ENCODE measurements around the gene DPM2. TPM values are rescaled to one million over a fixed set of nuclear protein-coding genes. Genes with fewer than 3 reads are reported as not detected.
A peak's percentile ranks its signal among the peaks of the same experiment; 100 is the strongest.

DPM2 gene
- 10 to 100 TPM; 13.6 to 20.0 (median 16.0) TPM for total RNA-seq
- 16.4 TPM for polyA plus RNA-seq
- long read RNA-seq, donor 1, transcript DPM2-205 (3 exons, 1,662 nt): major isoform, 21 of 49 reads
- long read RNA-seq, donor 1, transcript DPM2-201 (4 exons, 1,542 nt): minor isoform, 17 of 49 reads
- long read RNA-seq, donor 1, partial matches to known transcripts: 5 of 49 reads
- long read RNA-seq, donor 1, other reads (novel, unspliced or antisense): 2 of 49 reads
- long read RNA-seq, donor 2, transcript DPM2-201 (4 exons, 1,542 nt): major isoform, 12 of 20 reads
- long read RNA-seq, donor 2, partial matches to known transcripts: 2 of 20 reads
- long read RNA-seq, donor 2, other reads (novel, unspliced or antisense): 2 of 20 reads
- long read RNA-seq, donor 3, transcript DPM2-205 (3 exons, 1,662 nt): major isoform, 29 of 58 reads
- long read RNA-seq, donor 3, transcript DPM2-201 (4 exons, 1,542 nt): minor isoform, 18 of 58 reads
- long read RNA-seq, donor 3, partial matches to known transcripts: 7 of 58 reads
- long read RNA-seq, donor 3, other reads (novel, unspliced or antisense): 3 of 58 reads
- long read RNA-seq, donor 4, transcript DPM2-201 (4 exons, 1,542 nt): major isoform, 13 of 26 reads
- long read RNA-seq, donor 4, transcript DPM2-203 (3 exons, 928 nt): minor isoform, 7 of 26 reads
- long read RNA-seq, donor 4, partial matches to known transcripts: 4 of 26 reads
- long read RNA-seq, donor 4, other reads (novel, unspliced or antisense): 1 of 26 reads

DNA sequence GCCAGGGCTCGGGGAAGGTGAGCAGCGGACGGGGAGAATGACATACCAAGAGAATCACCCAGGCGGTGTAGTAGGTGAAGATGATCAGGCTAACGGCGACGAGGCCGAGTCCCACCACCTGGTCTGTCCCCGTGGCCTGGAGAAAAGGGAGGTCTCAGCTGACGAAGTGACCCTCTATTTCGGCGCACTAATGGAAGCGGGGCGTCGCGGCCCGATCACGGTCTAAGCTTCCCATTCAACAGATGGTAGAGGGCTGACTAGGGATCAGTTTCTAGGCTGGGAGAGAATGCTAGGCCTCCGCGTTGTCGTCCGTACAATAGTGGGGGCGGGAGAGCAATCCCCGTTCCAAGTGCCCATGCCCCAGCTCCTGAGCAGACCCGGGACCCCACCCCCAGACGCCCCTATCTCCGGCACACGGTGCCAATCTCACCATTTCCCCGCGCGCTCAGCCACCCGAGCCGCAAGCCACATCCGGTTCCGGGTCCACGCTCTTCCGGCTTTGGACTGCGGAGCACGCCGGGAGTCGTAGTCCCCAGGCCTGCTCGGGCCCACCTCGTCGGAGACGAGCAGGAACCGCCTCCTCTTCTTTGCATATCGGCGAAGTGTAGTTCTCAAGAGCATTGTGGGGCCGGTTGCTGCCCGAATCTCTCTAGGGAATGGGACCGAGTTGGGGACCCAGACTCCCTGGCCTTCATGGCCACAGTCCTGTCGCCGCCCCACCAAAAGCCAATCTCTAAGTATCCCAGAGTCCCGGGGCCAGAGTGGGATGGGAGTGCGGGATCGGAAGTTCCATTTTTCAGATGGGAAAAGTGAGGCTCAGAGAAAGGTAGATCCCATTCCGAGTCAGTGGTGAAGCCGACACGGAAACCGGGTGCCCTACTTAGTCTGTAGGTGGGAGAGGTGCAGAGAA is at the start of gene DPM2:
Gene DPM2, minus strand, starts transcription at position 467 of the 910 bp plus-strand sequence. Its CDS starts 34 bp downstream, at position 433.
- H3K27me3 ChIP-seq (ENCODE audit: control insufficient read depth, insufficient read depth): no peaks in the 10 kb centered on the region
- peaks cover 9% of the 10 kb centered on the region for H3K4me1 ChIP-seq (ENCODE audit: control insufficient read depth, insufficient read depth, low read length)
- H3K4me3 ChIP-seq (ENCODE audit: low read length): peak within 1 kb of the TSS; percentile 56
- peak; percentile 89 to 90 for ATAC-seq
- intact Hi-C loops (cut with DNase I): no loop called here
- peak within 1 kb of the TSS; percentile 64 for H3K27ac ChIP-seq (ENCODE audit: low read length)
- 3% methylated on average over 60 of the region's 60 CpGs for WGBS
- peak; percentile 88 to 93 (median 93) for DNase-seq
- H3K9me3 ChIP-seq (ENCODE audit: control insufficient read depth, low read length): no peaks in the 10 kb centered on the region

DNA sequence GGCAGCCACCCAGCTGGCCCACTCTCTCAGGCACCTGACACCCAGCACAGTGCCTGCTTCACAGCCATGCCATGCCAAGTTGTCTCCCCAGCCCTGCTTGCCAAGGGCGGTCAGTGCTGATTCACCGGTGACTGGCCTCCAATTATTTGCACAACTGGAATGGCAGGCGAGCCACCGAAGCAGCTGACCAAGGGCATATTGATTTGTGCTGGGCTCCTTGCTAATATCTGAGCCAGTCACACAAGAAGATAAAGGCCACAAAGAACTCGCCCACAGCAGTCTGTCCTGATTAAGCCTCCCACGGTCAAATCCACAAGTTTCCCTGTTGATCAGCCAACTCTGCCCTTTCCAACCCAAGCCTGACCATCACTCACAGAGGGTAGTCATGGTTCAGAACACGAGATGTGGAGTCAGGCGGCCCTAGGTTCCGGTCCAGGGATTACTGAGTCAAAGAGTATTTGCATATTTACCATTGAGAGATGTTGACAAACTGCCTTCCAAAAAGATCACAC is 49.5 kb upstream of the DPM2 start:
- DNase-seq: no peak
- WGBS: 75% methylated on average over 9 of the region's 9 CpGs
- H3K27ac ChIP-seq (ENCODE audit: low read length): peak overlapping the region; percentile 78
- intact Hi-C loops (cut with DNase I): loop anchor here in 1 of 4 donors (10.0 kb wide), 1 partner anchor 48 kb away; no protein-coding TSS in a partner anchor
- H3K9me3 ChIP-seq (ENCODE audit: control insufficient read depth, low read length): no peaks in the 10 kb centered on the region
- H3K4me3 ChIP-seq (ENCODE audit: low read length): no peak overlapping the region
- peaks cover 2% of the 10 kb centered on the region for H3K4me1 ChIP-seq (ENCODE audit: control insufficient read depth, insufficient read depth, low read length)
- ATAC-seq: peak; percentile 52 to 68
- H3K27me3 ChIP-seq (ENCODE audit: control insufficient read depth, insufficient read depth): no peaks in the 10 kb centered on the region

DNA sequence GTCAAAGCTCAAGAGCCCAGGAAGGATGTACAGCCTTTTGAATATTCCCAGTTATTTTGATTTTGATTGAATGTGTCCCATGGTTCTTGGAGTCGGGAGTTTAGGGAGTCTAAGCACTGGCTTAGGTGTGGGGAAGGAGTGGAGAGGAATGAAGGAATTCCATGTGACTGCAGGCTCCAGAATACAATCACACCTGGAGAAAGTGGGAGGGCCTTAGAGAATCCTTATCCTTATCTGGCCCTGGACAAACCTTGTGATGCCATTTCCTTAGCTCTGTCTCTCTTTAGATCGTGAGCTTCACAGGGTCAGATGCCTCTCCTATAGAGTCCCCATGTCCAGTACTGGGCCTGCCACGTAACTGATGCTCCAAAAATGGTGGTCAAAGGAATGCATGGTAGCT is 47.4 kb upstream of the DPM2 start:
- Histone ChIP-seq H3K27me3 (ENCODE audit: control insufficient read depth, insufficient read depth) (no peaks in the 10 kb centered on the region), H3K27ac (ENCODE audit: low read length) (no peak overlapping the region), H3K4me3 (ENCODE audit: low read length) (no peak overlapping the region), H3K4me1 (ENCODE audit: control insufficient read depth, insufficient read depth, low read length) (peaks cover 3% of the 10 kb centered on the region), H3K9me3 (ENCODE audit: control insufficient read depth, low read length) (no peaks in the 10 kb centered on the region)
- ATAC-seq: no peak
- no peak for DNase-seq
- intact Hi-C loops (cut with DNase I): loop anchor here in 1 of 4 donors (10.0 kb wide), 1 partner anchor 50 kb away; no protein-coding TSS in a partner anchor
- 89% methylated on average over 3 of the region's 3 CpGs for WGBS

- no peaks in the 10 kb centered on the region for H3K9me3 ChIP-seq (ENCODE audit: control insufficient read depth, low read length)
- peaks cover 6% of the 10 kb centered on the region for H3K4me1 ChIP-seq (ENCODE audit: control insufficient read depth, insufficient read depth, low read length)
- H3K27ac ChIP-seq (ENCODE audit: low read length): no peak overlapping the region
- intact Hi-C loops (cut with DNase I): loop anchor here in 2 of 4 donors (5.0 to 10.0 kb wide), 2 partner anchors 42 to 51 kb away; no protein-coding TSS in a partner anchor
- no peak for DNase-seq
- H3K27me3 ChIP-seq (ENCODE audit: control insufficient read depth, insufficient read depth): no peaks in the 10 kb centered on the region
- 89% methylated on average over 9 of the region's 9 CpGs for WGBS
- no peak for ATAC-seq
- H3K4me3 ChIP-seq (ENCODE audit: low read length): no peak overlapping the region
Measured at GRCh38 chr9:127983847-127984289, 46.2 kb upstream of the DPM2 start.

GRCh38 chr9:127982912-127983311 is 45.3 kb upstream of the DPM2 start:
- ATAC-seq: no peak

GRCh38 chr9:127981559-127982121 is 44.0 kb upstream of the DPM2 start:
- Histone ChIP-seq H3K27me3 (ENCODE audit: control insufficient read depth, insufficient read depth) (no peaks in the 10 kb centered on the region), H3K27ac (ENCODE audit: low read length) (peak overlapping the region; percentile 73), H3K4me1 (ENCODE audit: control insufficient read depth, insufficient read depth, low read length) (peaks cover 11% of the 10 kb centered on the region), H3K9me3 (ENCODE audit: control insufficient read depth, low read length) (no peaks in the 10 kb centered on the region), H3K4me3 (ENCODE audit: low read length) (peak overlapping the region; percentile 92)
- intact Hi-C loops (cut with DNase I): loop anchor here in 2 of 4 donors (5.0 to 10.0 kb wide), 2 partner anchors 39 to 53 kb away; no protein-coding TSS in a partner anchor
- WGBS: 65% methylated on average over 11 of the region's 11 CpGs
- ATAC-seq: no peak
- no peak for DNase-seq

More at GRCh38 chr9:127982912-127983311, 45.3 kb upstream of the DPM2 start:
- intact Hi-C loops (cut with DNase I): loop anchor here in 2 of 4 donors (5.0 to 10.0 kb wide), 2 partner anchors 41 to 52 kb away; no protein-coding TSS in a partner anchor
- Histone ChIP-seq H3K9me3 (ENCODE audit: control insufficient read depth, low read length) (no peaks in the 10 kb centered on the region), H3K27ac (ENCODE audit: low read length) (peak overlapping the region; percentile 31), H3K4me3 (ENCODE audit: low read length) (no peak overlapping the region), H3K4me1 (ENCODE audit: control insufficient read depth, insufficient read depth, low read length) (peaks cover 6% of the 10 kb centered on the region), H3K27me3 (ENCODE audit: control insufficient read depth, insufficient read depth) (no peaks in the 10 kb centered on the region)
- DNase-seq: no peak
- 77% methylated on average over 1 of the region's 1 CpG for WGBS

- intact Hi-C loops (cut with DNase I): loop anchor here in 2 of 4 donors (5.0 to 10.0 kb wide), 2 partner anchors 39 to 54 kb away; no protein-coding TSS in a partner anchor
- no peaks in the 10 kb centered on the region for H3K27me3 ChIP-seq (ENCODE audit: control insufficient read depth, insufficient read depth)
- ATAC-seq (peak; percentile 96), DNase-seq (peak; percentile 96 to 99 (median 98))
- H3K27ac ChIP-seq (ENCODE audit: low read length): peak within 1 kb of the TSS; percentile 73
- WGBS: under 1% methylated on average over 93 of the region's 93 CpGs
- peak within 1 kb of the TSS; percentile 92 for H3K4me3 ChIP-seq (ENCODE audit: low read length)
- no peaks in the 10 kb centered on the region for H3K9me3 ChIP-seq (ENCODE audit: control insufficient read depth, low read length)
- H3K4me1 ChIP-seq (ENCODE audit: control insufficient read depth, insufficient read depth, low read length): peaks cover 17% of the 10 kb centered on the region
Measured at GRCh38 chr9:127980706-127981558, 43.3 kb upstream of the DPM2 start, which contains the start of gene EEIG1. Gene EEIG1 (minus strand): TSS chr9:127980989. CDS start chr9:127980137, 852 bp downstream.

- Histone ChIP-seq H3K4me3 (ENCODE audit: low read length) (peak overlapping the region; percentile 92), H3K27ac (ENCODE audit: low read length) (peak overlapping the region; percentile 68), H3K27me3 (ENCODE audit: control insufficient read depth, insufficient read depth) (no peaks in the 10 kb centered on the region), H3K4me1 (ENCODE audit: control insufficient read depth, insufficient read depth, low read length) (peaks cover 21% of the 10 kb centered on the region), H3K9me3 (ENCODE audit: control insufficient read depth, low read length) (no peaks in the 10 kb centered on the region)
- intact Hi-C loops (cut with DNase I): loop anchor here in 2 of 4 donors (5.0 to 10.0 kb wide), 2 partner anchors 38 to 55 kb away; no protein-coding TSS in a partner anchor
- ATAC-seq (peak in 1 of 2 donors; percentile 8), DNase-seq (peak; percentile 35 to 80 (median 77))
- WGBS: under 1% methylated on average over 61 of the region's 61 CpGs
Measured at GRCh38 chr9:127980060-127980705, 42.5 kb upstream of the DPM2 start.
